Gastrocnemius medialis (tissue), 4 donors: ENCODE data around the gene KATNB1.

Source experiments
- CTCF ChIP-seq, 5 experiments: fragments of 450-650 bp in 3 of 5; fragments of 200-600 bp in 2 of 5; sonication (generic) in 2 of 5; IDR thresholded peaks in 4 of 5; conservative IDR thresholded peaks in 1 of 5; 1 replicate in 4 of 5; 2 replicates in 1 of 5; pipeline ENCODE4 v1.5.1; 2016 to 2019; ENCODE audit warnings: antibody characterized with exemption in 5 of 5, mild to moderate bottlenecking in 3 of 5, moderate library complexity in 3 of 5
- POLR2A ChIP-seq, 2 donors: fragments of 450-650 bp; IDR thresholded peaks; one replicate each; pipeline ENCODE4 v1.6.1; 2017; ENCODE audit warnings: antibody characterized with exemption in 2 of 2, mild to moderate bottlenecking in 2 of 2, moderate library complexity in 2 of 2

GRCh38 chr16:57743886-57744641 lies 8.5 kb downstream of the KATNB1 start:
- TF ChIP-seq POLR2A (IDR thresholded peaks at IDR 0.05) (no peak), CTCF (IDR thresholded peaks at IDR 0.05 in 4 of 5, conservative IDR thresholded peaks at IDR 0.05 in 1 of 5) (no peak)
